Measurements from ENCODE around the gene SRPX. TPM values are rescaled to one million over a fixed set of nuclear protein-coding genes. Genes with fewer than 3 reads are reported as not detected.

Gene SRPX
- total RNA-seq, 1 experiment from 2014 or later: 85.8 TPM

- DNase-seq (ENCODE audit: extremely low read depth, low read depth): no peak
These were observed 8.6 kb downstream of the SRPX start for GRCh38 chrX:38211891-38212635.

GRCh38 chrX:38206542-38206941 is 14.1 kb downstream of the SRPX start:
- no peak for DNase-seq (ENCODE audit: extremely low read depth, low read depth)

GRCh38 chrX:38206036-38206435 is 14.6 kb downstream of the SRPX start:
- DNase-seq (ENCODE audit: extremely low read depth, low read depth): no peak

- DNase-seq (ENCODE audit: extremely low read depth, low read depth): no peak
These were observed 15.6 kb downstream of the SRPX start for GRCh38 chrX:38205039-38205438.

GRCh38 chrX:38192007-38192810 is 28.5 kb downstream of the SRPX start:
- DNase-seq (ENCODE audit: extremely low read depth, low read depth): peak; percentile 19

GRCh38 chrX:38189431-38190250 is 31.0 kb downstream of the SRPX start:
- DNase-seq (ENCODE audit: extremely low read depth, low read depth): no peak

- no peak for DNase-seq (ENCODE audit: extremely low read depth, low read depth)
These were observed 37.1 kb downstream of the SRPX start for GRCh38 chrX:38183596-38183995.

GRCh38 chrX:38181357-38181756 is 39.3 kb downstream of the SRPX start:
- no peak for DNase-seq (ENCODE audit: extremely low read depth, low read depth)

- no peak for DNase-seq (ENCODE audit: extremely low read depth, low read depth)
These were observed 42.3 kb downstream of the SRPX start for GRCh38 chrX:38178396-38178795.

GRCh38 chrX:38175139-38175538 is 45.5 kb downstream of the SRPX start:
- DNase-seq (ENCODE audit: extremely low read depth, low read depth): peak; percentile 42

- no peak for DNase-seq (ENCODE audit: extremely low read depth, low read depth)
These were observed 48.1 kb downstream of the SRPX start for GRCh38 chrX:38172596-38172995.

GRCh38 chrX:38170556-38170955 is 50.1 kb downstream of the SRPX start:
- no peak for DNase-seq (ENCODE audit: extremely low read depth, low read depth)

- peak; percentile 30 for DNase-seq (ENCODE audit: extremely low read depth, low read depth)
These were observed 54.1 kb downstream of the SRPX start for GRCh38 chrX:38166478-38167083.

- no peak for DNase-seq (ENCODE audit: extremely low read depth, low read depth)
These were observed 55.6 kb downstream of the SRPX start for GRCh38 chrX:38165023-38165422.

GRCh38 chrX:38163193-38163592 is 57.5 kb downstream of the SRPX start:
- DNase-seq (ENCODE audit: extremely low read depth, low read depth): no peak

- DNase-seq (ENCODE audit: extremely low read depth, low read depth): no peak
These were observed 63.8 kb downstream of the SRPX start for GRCh38 chrX:38156838-38157237.

- DNase-seq (ENCODE audit: extremely low read depth, low read depth): no peak
These were observed 65.9 kb downstream of the SRPX start for GRCh38 chrX:38154818-38155217.

- no peak for DNase-seq (ENCODE audit: extremely low read depth, low read depth)
These were observed 66.3 kb downstream of the SRPX start for GRCh38 chrX:38154340-38154739.

GRCh38 chrX:38151441-38151840 is 69.2 kb downstream of the SRPX start:
- DNase-seq (ENCODE audit: extremely low read depth, low read depth): no peak

- no peak for DNase-seq (ENCODE audit: extremely low read depth, low read depth)
These were observed 69.7 kb downstream of the SRPX start for GRCh38 chrX:38150993-38151392.

- no peak for DNase-seq (ENCODE audit: extremely low read depth, low read depth)
These were observed 71.7 kb downstream of the SRPX start for GRCh38 chrX:38149016-38149415.
